Measurements from ENCODE around the gene NUDT3.
"Not testable (repeated sequence)": the region's sequence is repeated elsewhere in the genome, so short reads cannot be mapped to it uniquely, and the experiment has no call there.

The NUDT3 gene

DNA sequence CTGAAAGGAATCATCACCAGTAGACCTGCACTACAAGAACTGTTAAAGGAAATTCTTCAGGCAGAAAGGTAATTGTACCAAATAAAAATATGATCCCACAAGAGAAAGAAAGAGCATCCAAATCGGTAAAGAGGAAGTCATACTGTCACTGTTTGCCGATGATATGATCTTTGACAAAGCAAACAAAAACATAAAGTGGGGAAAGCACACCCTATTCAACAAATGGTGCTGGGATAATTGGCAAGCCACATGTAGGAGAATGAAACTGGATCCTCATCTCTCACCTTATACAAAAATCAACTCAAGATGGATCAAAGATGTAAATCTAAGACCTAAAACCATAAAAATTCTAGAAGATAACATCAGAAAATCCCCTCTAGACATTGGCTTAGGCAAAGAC is 140.1 kb downstream of the NUDT3 start:
- DNase-seq (ENCODE audit: low read depth), result not testable (repeated sequence)

DNA sequence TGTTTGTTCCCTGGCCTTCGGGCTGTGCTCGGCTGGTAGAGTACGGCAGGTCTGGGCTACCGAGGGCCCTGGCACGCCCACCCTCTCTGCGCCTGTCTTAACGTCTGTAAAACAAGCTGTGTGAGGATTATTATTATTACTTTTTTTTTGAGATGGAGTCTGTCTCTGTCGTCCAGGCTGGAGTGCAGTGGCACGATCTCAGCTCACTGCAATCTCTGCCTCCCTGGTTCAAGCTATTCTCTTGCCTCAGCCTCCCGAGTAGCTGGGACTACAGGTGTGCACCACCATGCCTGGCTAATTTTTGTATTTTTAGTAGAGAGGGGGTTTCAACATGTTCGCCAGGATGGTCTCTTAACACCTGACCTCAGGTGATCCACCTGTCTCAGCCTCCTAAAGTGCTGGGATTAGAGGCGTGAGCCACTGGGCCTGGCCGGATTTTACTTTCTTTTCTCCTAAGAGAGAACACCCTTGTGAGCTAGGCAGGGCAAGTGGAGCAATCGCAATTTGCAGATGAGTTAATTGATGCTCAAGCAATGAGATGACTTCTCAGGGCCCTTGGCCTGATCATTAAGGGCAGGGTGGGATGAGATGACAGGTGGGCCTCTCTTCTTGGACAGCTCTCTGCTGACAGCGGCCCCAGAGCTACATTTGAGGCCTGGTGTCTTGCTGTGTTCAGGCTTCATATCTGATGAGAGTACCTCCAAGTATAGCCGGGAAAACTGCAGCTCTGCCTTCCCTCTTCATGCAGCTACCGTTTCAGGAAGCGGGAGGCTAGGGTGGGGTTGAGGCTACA is 142.8 kb downstream of the NUDT3 start:
- no peak for DNase-seq (ENCODE audit: low read depth)

DNA sequence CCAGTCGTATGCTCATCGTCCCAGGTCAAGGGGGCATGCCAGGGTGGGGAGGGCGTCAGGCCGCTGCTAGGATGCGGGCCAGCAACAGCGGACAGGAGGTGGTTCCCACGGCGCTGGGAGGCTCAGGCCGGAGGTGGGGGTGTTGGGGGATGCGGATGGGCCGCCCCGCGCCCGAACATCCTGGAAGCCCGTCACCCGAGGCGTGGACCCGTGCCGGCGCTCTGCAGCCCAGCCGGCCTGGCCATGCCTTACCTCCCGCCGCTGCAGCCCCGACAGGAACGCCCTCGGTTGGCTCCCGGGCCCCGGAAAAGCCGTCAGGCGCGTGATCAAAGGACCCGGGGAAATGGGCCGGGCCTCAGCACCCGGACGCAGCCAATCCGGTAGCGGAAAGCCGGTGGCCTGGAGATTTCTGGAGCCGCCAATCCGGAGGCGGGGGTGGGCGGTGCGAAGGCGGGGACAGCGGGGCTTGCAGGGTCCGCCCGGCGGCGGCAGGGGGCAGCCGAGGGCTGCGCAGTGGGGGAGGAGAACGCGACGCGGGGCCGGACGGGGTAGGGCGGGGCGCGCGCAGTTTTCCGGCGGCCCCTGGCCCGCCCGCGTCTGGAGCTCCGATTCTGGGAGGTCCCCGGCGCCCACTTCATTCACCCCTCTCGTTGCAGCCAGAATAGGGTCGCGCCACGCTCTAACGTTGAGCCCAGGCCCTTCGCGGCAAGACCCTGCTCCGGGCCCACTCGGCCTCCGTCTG is 143.6 kb downstream of the NUDT3 start, which contains the start of gene SMIM29:
Gene SMIM29, minus strand, starts transcription at position 280 of the 742 bp plus-strand sequence. CDS start 1,215 bp downstream, outside the sequence.
- peak; percentile 95 for DNase-seq (ENCODE audit: low read depth)

DNA sequence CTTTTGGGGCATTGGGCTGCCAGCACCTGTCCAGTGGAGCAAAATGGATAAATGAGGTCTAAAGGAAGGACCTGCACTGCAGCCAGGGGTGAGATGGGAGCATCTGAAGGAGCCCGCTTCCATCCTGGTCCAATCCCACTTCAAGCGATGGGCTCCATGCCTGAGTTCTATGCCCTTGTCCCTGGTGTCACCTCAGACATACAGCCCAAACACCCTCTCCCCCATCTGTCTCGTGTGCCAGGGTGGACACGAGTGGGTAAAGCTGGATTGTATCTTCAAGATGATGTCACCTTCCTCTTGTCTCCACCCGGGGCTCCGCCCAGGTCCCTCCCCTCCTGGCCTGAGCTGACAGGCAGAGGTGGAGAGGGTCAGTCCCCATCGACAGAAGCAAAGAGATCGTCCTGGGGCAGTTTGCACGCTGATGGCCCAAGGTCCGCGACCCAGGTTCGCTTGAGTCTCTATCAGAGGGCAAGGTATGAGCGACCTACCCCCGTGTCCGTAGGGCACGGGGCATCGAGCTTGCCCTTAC is 144.2 kb downstream of the NUDT3 start:
- no peak for DNase-seq (ENCODE audit: low read depth)

DNA sequence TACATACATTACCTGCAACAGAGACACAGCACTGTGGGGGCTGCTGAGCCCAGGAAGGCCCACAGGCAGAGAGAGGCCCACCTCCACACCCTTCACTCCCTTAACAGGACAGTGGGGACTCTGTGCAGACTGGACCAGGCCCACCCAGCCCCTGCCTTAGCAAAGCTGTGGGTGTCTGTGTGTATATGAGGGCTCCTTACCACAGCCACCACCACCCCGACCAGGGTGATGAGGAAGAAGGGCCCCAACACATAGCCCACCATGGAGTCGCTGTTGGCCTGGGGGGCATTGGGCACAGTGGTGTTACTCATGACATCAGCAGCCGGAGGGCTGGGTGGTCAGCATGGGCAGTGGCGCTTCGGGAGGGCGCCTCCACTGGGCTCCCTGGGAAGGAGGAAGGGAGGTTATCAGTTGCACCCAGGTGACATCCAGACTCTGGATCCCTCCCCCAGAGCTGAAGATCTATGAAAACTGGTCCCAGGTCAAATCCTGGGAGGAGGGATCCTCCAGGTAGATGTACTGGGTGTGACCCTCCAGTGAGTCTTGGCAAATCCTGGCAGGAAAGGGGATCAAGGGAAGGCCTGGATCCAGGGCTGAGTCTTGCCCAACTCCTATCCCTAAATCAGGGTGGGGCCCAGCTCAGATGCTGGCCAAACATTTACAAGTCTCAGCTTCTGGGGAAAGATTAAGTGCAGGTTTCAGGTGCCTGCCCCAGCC is 144.8 kb downstream of the NUDT3 start:
- no peak for DNase-seq (ENCODE audit: low read depth)

DNA sequence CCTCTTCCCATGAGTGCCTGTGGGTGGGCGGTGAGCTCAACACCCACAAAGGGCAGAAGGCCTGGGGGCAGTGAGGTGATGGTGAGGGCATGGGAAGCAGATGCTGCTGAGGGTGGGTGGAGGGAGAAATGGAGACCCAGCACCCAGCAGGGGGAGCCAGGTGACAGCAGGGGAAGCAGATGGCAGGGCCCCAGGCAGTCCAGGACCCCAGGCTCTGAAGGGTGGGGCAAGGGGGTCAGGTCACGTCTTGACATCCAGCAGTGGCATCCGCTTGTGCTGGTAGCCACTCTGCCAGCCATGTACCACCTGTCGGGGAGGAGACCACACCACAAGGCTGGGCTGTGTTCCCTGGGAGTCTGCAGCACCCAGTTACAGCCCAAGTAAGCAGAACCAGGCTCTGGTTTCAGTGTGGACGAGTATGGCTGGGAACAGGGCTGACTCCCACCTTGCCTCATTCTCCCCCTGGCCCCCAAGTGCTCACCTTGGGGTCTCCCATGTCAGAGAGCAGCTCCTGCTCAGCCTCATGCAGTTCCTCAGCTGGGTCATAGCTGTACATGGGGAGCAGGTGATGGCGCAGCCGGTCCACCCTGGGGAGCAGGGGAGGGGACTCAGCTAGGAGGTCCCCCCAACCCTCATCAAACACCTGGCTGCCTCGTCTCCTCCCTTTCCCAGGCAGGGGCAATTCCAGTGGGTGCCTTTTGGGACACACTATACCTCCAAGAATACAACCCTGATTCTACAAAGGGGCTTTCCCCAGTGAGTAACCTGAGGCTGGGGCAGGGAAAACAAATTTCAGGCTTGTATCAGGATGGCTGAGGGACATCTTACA is 145.7 kb downstream of the NUDT3 start:
- DNase-seq (ENCODE audit: low read depth), result no peak

DNA sequence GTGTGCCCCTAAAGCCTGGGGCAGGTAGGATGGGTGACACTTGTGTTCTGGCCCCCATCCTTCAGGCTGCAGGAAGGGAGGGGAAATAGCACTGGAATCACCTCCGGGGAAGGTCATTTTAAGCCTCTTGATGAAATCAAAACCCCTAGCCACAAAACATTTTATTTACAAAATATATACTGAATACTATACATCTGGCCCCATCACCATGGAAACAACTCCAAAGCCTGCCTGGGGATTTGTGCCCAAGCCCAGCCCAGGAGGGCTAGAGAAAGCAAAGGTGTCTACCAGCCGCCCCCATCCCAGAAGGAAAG is 146.3 kb downstream of the NUDT3 start:
- DNase-seq (ENCODE audit: low read depth), result no peak

DNA sequence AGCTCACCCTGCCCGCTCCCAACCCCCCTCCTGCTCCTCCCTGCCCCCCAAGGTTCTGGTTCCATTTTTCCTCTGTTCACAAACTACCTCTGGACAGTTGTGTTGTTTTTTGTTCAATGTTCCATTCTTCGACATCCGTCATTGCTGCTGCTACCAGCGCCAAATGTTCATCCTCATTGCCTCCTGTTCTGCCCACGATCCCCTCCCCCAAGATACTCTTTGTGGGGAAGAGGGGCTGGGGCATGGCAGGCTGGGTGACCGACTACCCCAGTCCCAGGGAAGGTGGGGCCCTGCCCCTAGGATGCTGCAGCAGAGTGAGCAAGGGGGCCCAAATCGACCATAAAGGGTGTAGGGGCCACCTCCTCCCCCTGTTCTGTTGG is 146.7 kb downstream of the NUDT3 start:
- not testable (repeated sequence) for DNase-seq (ENCODE audit: low read depth)

DNA sequence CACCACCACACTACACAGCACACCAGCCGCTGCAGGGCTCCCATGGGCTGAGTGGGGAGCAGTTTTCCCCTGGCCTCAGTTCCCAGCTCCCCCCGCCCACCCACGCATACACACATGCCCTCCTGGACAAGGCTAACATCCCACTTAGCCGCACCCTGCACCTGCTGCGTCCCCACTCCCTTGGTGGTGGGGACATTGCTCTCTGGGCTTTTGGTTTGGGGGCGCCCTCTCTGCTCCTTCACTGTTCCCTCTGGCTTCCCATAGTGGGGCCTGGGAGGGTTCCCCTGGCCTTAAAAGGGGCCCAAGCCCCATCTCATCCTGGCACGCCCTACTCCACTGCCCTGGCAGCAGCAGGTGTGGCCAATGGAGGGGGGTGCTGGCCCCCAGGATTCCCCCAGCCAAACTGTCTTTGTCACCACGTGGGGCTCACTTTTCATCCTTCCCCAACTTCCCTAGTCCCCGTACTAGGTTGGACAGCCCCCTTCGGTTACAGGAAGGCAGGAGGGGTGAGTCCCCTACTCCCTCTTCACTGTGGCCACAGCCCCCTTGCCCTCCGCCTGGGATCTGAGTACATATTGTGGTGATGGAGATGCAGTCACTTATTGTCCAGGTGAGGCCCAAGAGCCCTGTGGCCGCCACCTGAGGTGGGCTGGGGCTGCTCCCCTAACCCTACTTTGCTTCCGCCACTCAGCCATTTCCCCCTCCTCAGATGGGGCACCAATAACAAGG is 147.3 kb downstream of the NUDT3 start:
- not testable (repeated sequence) for DNase-seq (ENCODE audit: low read depth)

DNA sequence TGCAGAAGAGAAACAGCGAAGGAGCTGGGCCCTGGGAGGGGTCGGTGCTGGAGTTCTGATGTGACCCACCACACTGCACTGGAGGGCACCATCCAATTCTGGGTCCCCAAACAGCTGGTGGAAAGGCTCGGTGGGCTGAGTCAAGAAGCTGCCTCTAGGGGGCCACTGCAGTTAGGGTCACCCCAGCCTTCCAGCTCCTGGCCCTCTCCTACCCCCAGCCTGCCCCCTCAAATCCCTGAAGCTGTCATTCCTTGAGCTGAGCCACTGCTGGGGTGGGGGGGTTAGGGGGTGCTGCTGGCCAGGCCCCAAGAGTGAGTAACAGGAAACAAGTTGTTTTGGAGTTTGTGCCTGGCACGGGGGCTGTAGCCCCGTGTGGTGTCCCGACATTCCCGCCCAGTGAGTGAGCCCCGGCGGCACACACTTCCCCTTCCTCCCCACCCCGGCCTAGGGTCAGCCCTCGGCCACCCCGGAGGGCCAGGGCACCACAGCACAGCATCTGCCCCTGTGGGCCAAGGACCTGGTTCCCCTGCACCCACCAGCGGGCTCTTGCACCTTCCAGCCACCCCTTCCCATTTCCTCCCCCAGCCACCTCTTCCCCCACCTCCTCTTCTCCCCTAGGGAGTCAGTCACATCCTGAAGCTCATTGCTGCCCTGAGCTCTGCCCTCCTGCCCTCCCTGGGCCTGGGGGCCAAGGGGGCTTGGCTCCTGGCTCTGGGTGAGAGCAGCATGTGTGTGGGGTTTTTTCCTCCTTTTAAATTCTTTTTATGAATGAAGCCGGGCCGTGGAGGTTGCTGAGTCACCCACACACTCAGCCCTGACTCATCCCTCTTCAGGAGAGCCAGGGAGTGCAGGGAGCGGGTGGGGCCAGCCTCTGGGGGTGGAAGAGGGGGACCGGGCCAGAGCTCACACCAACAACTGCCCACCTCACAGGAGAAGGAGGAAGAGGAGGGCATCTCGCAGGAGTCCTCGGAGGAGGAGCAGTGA is 148.3 kb downstream of the NUDT3 start:
- no peak for DNase-seq (ENCODE audit: low read depth)

DNA sequence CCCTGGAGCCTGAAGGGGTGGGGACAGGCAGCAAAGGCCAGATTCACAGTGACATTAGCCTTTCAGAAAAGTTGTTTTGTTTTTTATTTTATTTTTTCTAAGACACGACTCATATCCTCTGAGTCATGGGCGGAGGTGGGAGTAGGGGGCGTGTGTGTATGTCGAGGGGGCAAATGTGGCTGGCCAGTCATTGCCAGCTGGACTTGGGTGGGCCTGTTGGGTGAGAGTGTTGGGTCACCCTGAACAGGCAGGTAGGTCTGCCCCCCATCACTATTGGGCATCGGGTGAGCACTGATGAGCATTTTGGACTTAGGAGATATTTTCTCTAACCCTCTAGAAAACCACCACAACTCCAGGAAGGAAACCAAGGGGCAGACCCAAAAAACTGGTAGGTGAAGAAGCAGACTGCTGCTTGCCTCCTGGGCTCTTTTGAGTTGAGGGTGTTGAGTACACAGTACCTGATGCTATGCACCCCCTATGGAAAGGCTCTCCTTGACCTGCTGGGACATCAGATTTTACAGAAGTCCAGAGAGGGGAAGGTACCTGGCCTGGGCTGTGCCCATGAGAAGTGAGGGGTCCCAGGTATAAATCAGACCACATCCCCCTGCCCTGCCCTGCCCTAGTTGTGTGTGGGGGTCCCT is 149.2 kb downstream of the NUDT3 start:
- DNase-seq (ENCODE audit: low read depth), result no peak

DNA sequence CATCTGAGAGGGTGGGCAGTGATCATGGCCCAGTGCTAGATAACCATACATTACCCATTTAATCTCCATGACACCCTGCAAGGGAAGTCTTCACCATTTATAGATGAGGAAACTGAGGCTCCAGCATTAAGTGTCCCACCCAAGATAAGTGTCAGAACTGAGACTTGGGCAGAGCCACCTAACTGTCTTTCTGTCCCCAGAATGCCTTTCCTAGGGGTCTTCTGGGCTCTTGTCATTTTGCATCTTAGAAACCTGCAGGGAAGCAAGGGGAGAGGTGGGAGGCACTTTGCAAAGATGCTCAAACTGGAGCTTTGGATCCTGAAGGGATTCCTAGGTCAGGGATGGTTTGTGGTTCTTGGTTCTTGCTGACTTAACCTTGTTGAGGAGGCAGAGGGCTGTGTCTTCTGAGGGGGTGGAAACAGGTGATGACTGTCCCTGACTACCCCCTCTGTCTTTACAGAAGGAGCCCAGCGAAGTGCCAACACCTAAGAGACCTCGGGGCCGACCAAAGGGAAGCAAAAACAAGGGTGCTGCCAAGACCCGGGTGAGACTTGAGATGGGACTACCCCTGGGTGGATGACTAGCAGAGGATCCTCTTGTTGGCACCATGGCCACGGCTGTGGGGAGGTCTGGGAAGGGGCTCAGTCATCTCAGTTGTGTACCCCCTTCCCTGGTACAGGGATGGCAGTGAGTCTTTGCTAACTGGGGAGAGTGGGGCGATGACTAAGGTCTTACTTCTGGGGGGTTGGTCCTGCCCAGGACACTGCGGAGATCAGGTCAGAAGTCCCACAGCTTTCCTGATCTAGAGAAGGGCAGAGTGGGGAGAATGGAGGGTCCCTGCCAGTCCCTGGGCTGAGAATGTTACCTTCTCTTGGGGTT is 150.0 kb downstream of the NUDT3 start:
- no peak for DNase-seq (ENCODE audit: low read depth)

DNA sequence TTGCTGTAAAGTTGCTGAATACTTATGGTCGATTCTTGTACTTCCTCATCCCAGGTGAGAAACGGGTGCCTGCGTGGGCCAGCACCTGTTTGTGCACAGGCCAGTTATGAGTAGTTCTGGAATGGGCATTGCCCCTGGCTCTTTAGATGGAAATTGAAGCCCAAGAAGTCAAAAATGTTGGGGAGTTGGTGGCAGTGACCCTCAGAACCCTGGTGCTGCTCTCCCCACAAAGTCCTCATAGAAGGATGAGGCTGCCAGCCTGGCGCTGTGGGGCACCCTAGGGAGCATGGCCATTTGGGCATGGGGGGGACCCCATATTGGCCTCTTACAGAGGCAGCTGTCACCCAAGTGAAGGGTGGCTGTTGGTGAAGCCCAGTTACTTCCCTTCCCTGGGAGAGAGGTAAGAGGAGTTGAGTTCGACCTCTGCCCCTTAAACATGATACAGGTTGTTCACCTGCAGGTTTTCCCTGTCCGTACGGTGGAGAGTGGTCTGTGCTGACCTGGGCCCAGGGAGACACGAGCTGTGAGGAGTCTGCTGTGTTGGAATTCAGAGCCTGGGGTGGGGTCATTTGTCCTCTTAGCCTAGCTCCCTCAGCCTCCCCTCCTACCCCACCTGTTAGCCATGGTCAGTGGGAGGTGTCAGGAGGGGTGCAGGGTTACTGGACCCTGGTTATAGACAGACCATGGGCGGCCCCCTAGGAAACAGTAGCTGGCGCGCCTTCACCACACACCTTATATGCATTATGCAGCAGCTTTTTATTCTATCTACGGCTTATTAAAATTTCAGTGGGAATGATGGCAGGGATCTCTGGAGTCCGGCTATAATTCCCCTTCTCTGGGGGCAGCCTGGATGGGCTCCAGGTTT is 150.9 kb downstream of the NUDT3 start:
- DNase-seq (ENCODE audit: low read depth), result no peak

DNA sequence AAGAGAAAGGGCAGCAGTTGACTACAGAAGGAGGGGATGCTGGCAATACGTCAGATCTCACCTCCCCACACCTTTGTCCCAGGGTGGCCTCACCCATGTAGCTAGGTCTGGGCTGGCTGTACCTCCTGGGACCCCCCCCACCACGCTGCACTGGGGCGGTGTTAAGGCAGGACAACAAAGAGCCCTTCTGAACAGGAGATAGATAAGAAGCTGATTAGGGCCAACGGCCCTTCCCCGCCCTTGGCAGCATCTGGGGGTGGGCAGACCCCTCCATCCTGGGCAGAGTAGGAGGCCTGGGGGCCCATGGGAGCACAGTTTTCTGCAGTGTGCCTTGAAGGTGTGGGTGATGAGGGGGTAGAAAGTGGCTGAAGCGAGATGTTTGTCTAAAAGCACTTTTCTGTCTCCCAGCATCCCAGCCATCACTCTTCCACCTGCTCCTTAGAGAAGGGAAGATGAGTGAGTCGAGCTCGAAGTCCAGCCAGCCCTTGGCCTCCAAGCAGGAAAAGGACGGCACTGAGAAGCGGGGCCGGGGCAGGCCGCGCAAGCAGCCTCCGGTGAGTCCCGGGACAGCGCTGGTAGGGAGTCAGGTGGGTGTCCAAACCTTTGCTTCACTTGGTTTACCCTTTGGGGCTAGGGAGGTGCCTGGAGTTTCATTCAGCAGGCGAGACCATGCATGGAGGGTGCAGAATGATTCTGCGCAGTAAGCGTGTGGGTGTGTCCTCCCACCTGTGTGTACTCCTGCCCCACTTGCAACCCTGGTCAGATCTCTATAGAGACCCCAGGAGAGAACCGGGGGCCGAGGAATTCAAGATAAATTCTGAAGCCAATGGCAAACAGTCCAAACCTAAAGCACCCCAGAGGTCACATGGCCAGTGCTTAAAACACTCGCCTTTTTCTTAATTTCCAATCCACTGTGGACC is 151.9 kb downstream of the NUDT3 start:
- no peak for DNase-seq (ENCODE audit: low read depth)

DNA sequence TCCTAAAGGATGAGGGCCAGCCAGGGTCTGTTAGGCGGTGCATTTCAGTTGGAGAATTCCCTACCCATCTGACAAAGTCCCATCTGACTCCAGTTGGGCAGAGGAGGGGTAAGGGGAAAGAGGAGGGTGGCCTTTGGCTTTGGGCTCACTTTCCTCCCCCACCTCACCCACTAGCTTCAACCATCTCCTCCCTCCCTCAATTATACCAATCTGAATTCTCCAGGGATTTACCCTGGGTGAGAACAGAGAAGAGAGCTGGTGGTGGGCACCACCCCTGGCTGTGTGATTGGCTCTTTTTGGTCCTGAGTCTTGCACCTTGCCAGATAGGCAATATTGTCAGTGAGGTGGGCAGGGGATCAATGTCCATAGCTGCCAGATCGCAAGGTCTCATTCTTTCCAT is 152.6 kb downstream of the NUDT3 start:
- DNase-seq (ENCODE audit: low read depth), result no peak

DNA sequence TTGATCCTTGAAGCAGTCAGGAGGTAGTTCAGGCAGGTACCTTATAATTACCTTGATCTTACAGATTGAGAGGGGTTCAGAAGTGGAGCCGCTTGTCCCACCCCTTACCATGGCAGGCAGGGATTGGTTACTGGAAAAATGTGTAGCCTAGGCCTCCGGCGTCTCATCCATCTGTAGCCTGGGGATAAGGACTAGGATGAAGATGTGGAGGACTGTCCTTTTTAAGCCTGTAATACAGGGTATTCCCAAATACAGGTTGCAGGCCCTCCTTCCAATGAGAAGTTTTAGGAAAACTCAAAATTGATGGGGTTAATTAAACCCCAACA is 153.0 kb downstream of the NUDT3 start:
- DNase-seq (ENCODE audit: low read depth), result no peak
